Measurements from ENCODE around the gene SCUBE3. TPM values are rescaled to one million over a fixed set of nuclear protein-coding genes. Genes with fewer than 3 reads are reported as not detected.

Gene SCUBE3
- total and polyA plus RNA-seq, 2 experiments from 2014 or later: 24.0 to 31.5 TPM

GRCh38 chr6:35231563-35231962 lies 17.8 kb downstream of the SCUBE3 start:
- H3K79me2 ChIP-seq (ENCODE audit: insufficient read depth): 0 out of 2 replicates have a peak, but pooled peaks cover 11% of the 10 kb centered on the region

GRCh38 chr6:35234901-35235300 lies 21.1 kb downstream of the SCUBE3 start:
- no peak for DNase-seq
- no peaks in the 10 kb centered on the region for H3F3A ChIP-seq (ENCODE audit: insufficient read depth)
- no peaks in the 10 kb centered on the region for H3K27me3 ChIP-seq (replicated peaks; ENCODE audit: insufficient read depth)
- H3K9ac ChIP-seq: no peak overlapping the region
- no peak overlapping the region for H2AFZ ChIP-seq
- 74 to 75% methylated on average over 4 of the region's 4 CpGs for WGBS, 2 experiments (ENCODE audit: low coverage in 1 of 2, low lambda C conversion rate in 2 of 2, missing lambda C conversion rate in 2 of 2)
- H3K79me2 ChIP-seq (ENCODE audit: insufficient read depth): no peaks in the 10 kb centered on the region
- no peaks in the 10 kb centered on the region for H4K20me1 ChIP-seq (ENCODE audit: insufficient read depth)
- in situ Hi-C loops (cut with MboI): no loop called here
- TF ChIP-seq EZH2phosphoT487 (IDR thresholded peaks at IDR 0.05; ENCODE audit: insufficient read depth, low read depth) (no peak), EZH2 (IDR thresholded peaks at IDR 0.05; ENCODE audit: insufficient read depth, poor library complexity, severe bottlenecking) (no peak)
- no peaks in the 10 kb centered on the region for H3K4me1 ChIP-seq (ENCODE audit: insufficient read depth)
- H3K4me3 ChIP-seq: no peak overlapping the region
- no peaks in the 10 kb centered on the region for H3K9me2 ChIP-seq (ENCODE audit: insufficient read depth)
- 0 out of 2 replicates have a peak, but pooled peaks cover 3% of the 10 kb centered on the region for H3K36me3 ChIP-seq (ENCODE audit: low read depth)
- H3K9me3 ChIP-seq (ENCODE audit: low read depth): no peaks in the 10 kb centered on the region
- H3K27ac ChIP-seq: no peak overlapping the region
- no peak overlapping the region for H3K4me2 ChIP-seq (ENCODE audit: unreplicated experiment)

More at GRCh38 chr6:35231563-35231962, 17.8 kb downstream of the SCUBE3 start:
- H3K9me3 ChIP-seq (ENCODE audit: low read depth): no peaks in the 10 kb centered on the region
- H3K27ac ChIP-seq: no peak overlapping the region
- WGBS, 2 experiments (ENCODE audit: low coverage in 1 of 2, low lambda C conversion rate in 2 of 2, missing lambda C conversion rate in 2 of 2): 96% methylated on average over 7 of the region's 7 CpGs
- no peaks in the 10 kb centered on the region for H3F3A ChIP-seq (ENCODE audit: insufficient read depth)
- H3K4me2 ChIP-seq (ENCODE audit: unreplicated experiment): no peak overlapping the region
- 0 out of 2 replicates have a peak, but pooled peaks cover 3% of the 10 kb centered on the region for H3K36me3 ChIP-seq (ENCODE audit: low read depth)
- no peaks in the 10 kb centered on the region for H4K20me1 ChIP-seq (ENCODE audit: insufficient read depth)
- no peak overlapping the region for H3K9ac ChIP-seq
- TF ChIP-seq EZH2 (IDR thresholded peaks at IDR 0.05; ENCODE audit: insufficient read depth, poor library complexity, severe bottlenecking) (no peak), EZH2phosphoT487 (IDR thresholded peaks at IDR 0.05; ENCODE audit: insufficient read depth, low read depth) (no peak)
- DNase-seq: no peak
- H3K4me1 ChIP-seq (ENCODE audit: insufficient read depth): no peaks in the 10 kb centered on the region
- in situ Hi-C loops (cut with MboI): no loop called here
- H3K27me3 ChIP-seq (replicated peaks; ENCODE audit: insufficient read depth): no peaks in the 10 kb centered on the region
- no peaks in the 10 kb centered on the region for H3K9me2 ChIP-seq (ENCODE audit: insufficient read depth)
- no peak overlapping the region for H3K4me3 ChIP-seq
- H2AFZ ChIP-seq: no peak overlapping the region

- 0 out of 2 replicates have a peak, but pooled peaks cover 9% of the 10 kb centered on the region for H3F3A ChIP-seq (ENCODE audit: insufficient read depth)
- no peak overlapping the region for H3K27ac ChIP-seq
- no peaks in the 10 kb centered on the region for H3K9me3 ChIP-seq (ENCODE audit: low read depth)
- no peaks in the 10 kb centered on the region for H3K4me1 ChIP-seq (ENCODE audit: insufficient read depth)
- H3K9me2 ChIP-seq (ENCODE audit: insufficient read depth): no peaks in the 10 kb centered on the region
- H3K4me2 ChIP-seq (ENCODE audit: unreplicated experiment): no peak overlapping the region
- no peaks in the 10 kb centered on the region for H4K20me1 ChIP-seq (ENCODE audit: insufficient read depth)
- DNase-seq: no peak
- H3K79me2 ChIP-seq (ENCODE audit: insufficient read depth): no peaks in the 10 kb centered on the region
- 0 out of 2 replicates have a peak, but pooled peaks cover 3% of the 10 kb centered on the region for H3K36me3 ChIP-seq (ENCODE audit: low read depth)
- H2AFZ ChIP-seq: no peak overlapping the region
- in situ Hi-C loops (cut with MboI): no loop called here
- 91 to 99% methylated on average over 5 of the region's 5 CpGs for WGBS, 2 experiments (ENCODE audit: low coverage in 1 of 2, low lambda C conversion rate in 2 of 2, missing lambda C conversion rate in 2 of 2)
- TF ChIP-seq EZH2phosphoT487 (IDR thresholded peaks at IDR 0.05; ENCODE audit: insufficient read depth, low read depth) (no peak), EZH2 (IDR thresholded peaks at IDR 0.05; ENCODE audit: insufficient read depth, poor library complexity, severe bottlenecking) (no peak)
- no peaks in the 10 kb centered on the region for H3K27me3 ChIP-seq (replicated peaks; ENCODE audit: insufficient read depth)
- no peak overlapping the region for H3K9ac ChIP-seq
- no peak overlapping the region for H3K4me3 ChIP-seq
These were observed 22.5 kb downstream of the SCUBE3 start for GRCh38 chr6:35236223-35236622.

GRCh38 chr6:35237476-35237875 lies 23.7 kb downstream of the SCUBE3 start:
- Histone ChIP-seq H3K27ac (no peak overlapping the region), H3K36me3 (ENCODE audit: low read depth) (0 out of 2 replicates have a peak, but pooled peaks cover 3% of the 10 kb centered on the region), H4K20me1 (ENCODE audit: insufficient read depth) (no peaks in the 10 kb centered on the region), H3K9ac (no peak overlapping the region), H3F3A (ENCODE audit: insufficient read depth) (0 out of 2 replicates have a peak, but pooled peaks cover 9% of the 10 kb centered on the region), H2AFZ (no peak overlapping the region), H3K9me3 (ENCODE audit: low read depth) (no peaks in the 10 kb centered on the region), H3K79me2 (ENCODE audit: insufficient read depth) (no peaks in the 10 kb centered on the region), H3K4me3 (no peak overlapping the region), H3K4me1 (ENCODE audit: insufficient read depth) (no peaks in the 10 kb centered on the region), H3K9me2 (ENCODE audit: insufficient read depth) (no peaks in the 10 kb centered on the region), H3K27me3 (replicated peaks; ENCODE audit: insufficient read depth) (no peaks in the 10 kb centered on the region), H3K4me2 (ENCODE audit: unreplicated experiment) (no peak overlapping the region)
- 62 to 75% methylated on average over 3 of the region's 3 CpGs for WGBS, 2 experiments (ENCODE audit: low coverage in 1 of 2, low lambda C conversion rate in 2 of 2, missing lambda C conversion rate in 2 of 2)
- DNase-seq: no peak
- in situ Hi-C loops (cut with MboI): no loop called here
- no peak for TF ChIP-seq EZH2 (IDR thresholded peaks at IDR 0.05; ENCODE audit: insufficient read depth, poor library complexity, severe bottlenecking)
- no peak for TF ChIP-seq EZH2phosphoT487 (IDR thresholded peaks at IDR 0.05; ENCODE audit: insufficient read depth, low read depth)

Measured in GM23248 (cell line).